ENCODE results near the gene SLC26A4. TPM values are rescaled to one million over a fixed set of nuclear protein-coding genes. Genes with fewer than 3 reads are reported as not detected.

SLC26A4 gene
- total and polyA plus RNA-seq, 4 donors = 0.28 to 8.7 (median 3.7) TPM

DNA sequence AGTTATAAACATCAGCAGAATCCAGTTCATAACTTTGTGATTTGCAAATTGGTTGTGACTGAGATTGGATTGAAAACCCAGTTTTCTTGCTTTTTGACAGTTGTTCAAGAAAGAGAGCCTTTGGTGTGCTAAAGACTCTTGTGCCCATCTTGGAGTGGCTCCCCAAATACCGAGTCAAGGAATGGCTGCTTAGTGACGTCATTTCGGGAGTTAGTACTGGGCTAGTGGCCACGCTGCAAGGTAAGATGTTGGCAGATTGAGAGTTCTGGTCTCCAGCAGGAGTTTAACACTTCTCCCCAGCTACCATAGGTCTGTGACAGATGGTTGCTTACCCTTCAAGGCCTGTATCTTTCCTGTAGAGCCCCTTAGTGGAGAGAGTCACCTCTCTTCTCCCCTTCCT, 2.6 kb downstream of the SLC26A4 start:
- no peak overlapping the region for H3K27ac ChIP-seq (ENCODE audit: low read depth in 1 of 2, low read length in 1 of 2)
- TF ChIP-seq, protein P1, sequence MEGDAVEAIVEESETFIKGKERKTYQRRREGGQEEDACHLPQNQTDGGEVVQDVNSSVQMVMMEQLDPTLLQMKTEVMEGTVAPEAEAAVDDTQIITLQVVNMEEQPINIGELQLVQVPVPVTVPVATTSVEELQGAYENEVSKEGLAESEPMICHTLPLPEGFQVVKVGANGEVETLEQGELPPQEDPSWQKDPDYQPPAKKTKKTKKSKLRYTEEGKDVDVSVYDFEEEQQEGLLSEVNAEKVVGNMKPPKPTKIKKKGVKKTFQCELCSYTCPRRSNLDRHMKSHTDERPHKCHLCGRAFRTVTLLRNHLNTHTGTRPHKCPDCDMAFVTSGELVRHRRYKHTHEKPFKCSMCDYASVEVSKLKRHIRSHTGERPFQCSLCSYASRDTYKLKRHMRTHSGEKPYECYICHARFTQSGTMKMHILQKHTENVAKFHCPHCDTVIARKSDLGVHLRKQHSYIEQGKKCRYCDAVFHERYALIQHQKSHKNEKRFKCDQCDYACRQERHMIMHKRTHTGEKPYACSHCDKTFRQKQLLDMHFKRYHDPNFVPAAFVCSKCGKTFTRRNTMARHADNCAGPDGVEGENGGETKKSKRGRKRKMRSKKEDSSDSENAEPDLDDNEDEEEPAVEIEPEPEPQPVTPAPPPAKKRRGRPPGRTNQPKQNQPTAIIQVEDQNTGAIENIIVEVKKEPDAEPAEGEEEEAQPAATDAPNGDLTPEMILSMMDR (IDR thresholded peaks at IDR 0.05; ENCODE audit: control extremely low read depth, extremely low read depth) = no peak
- no peaks in the 10 kb centered on the region for H3K36me3 ChIP-seq (ENCODE audit: control insufficient read depth in 4 of 4, insufficient read depth in 4 of 4, low read length in 4 of 4)
- WGBS, 2 donors = 80 to 88% methylated on average over 4 of the region's 4 CpGs
- H3K9ac ChIP-seq (ENCODE audit: insufficient read depth in 1 of 2, low read length in 2 of 2) = no peak overlapping the region
- H3K27me3 ChIP-seq (ENCODE audit: control insufficient read depth in 3 of 3, insufficient read depth in 3 of 3, low read length in 2 of 3) = peaks cover 0 to 74% (median 63%) of the 10 kb centered on the region in 3 donors
- H3K4me1 ChIP-seq (ENCODE audit: control insufficient read depth in 5 of 5, insufficient read depth in 5 of 5, low read length in 5 of 5) = peaks cover 0 to 16% (median 5%) of the 10 kb centered on the region in 5 donors
- H3K9me3 ChIP-seq (ENCODE audit: control insufficient read depth in 4 of 4, insufficient read depth in 3 of 4, low read length in 3 of 4) = no peaks in the 10 kb centered on the region
- no peak for ATAC-seq (ENCODE audit: insufficient read depth, low FRiP score)
- no peak for DNase-seq
- no peak overlapping the region for H3K4me3 ChIP-seq

DNA sequence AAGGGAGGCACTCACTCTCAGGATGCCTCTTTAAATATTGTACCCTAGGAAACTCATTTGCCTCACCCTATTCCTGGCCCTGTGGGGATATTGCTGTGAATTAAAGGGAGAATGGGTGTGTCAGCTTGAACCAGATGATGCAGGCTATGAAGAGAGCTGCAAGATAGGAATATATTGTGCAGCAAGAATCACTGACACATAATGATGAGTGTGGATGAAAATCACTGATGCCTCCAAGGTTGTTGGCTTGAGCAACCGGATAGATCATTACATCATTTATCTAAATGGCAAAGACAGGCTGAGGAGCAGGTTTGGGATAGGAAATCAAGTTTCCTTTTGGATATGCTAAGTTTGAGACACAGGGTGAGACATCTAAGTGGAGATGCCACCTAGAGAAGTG, 6.2 kb downstream of the SLC26A4 start:
- 89 to 90% methylated on average over 1 of the region's 1 CpG for WGBS, 2 donors
- TF ChIP-seq, protein P1 (IDR thresholded peaks at IDR 0.05; ENCODE audit: control extremely low read depth, extremely low read depth) = no peak
- Histone ChIP-seq H3K4me1 (ENCODE audit: control insufficient read depth in 5 of 5, insufficient read depth in 5 of 5, low read length in 5 of 5) (peaks cover 0 to 2% (median 0%) of the 10 kb centered on the region in 5 donors), H3K9ac (ENCODE audit: insufficient read depth in 1 of 2, low read length in 2 of 2) (no peak overlapping the region), H3K36me3 (ENCODE audit: control insufficient read depth in 4 of 4, insufficient read depth in 4 of 4, low read length in 4 of 4) (no peaks in the 10 kb centered on the region), H3K4me3 (no peak overlapping the region), H3K27ac (ENCODE audit: low read depth in 1 of 2, low read length in 1 of 2) (no peak overlapping the region), H3K27me3 (ENCODE audit: control insufficient read depth in 3 of 3, insufficient read depth in 3 of 3, low read length in 2 of 3) (peaks cover 0 to 44% (median 35%) of the 10 kb centered on the region in 3 donors), H3K9me3 (ENCODE audit: control insufficient read depth in 4 of 4, insufficient read depth in 3 of 4, low read length in 3 of 4) (no peaks in the 10 kb centered on the region)
- DNase-seq = no peak
- ATAC-seq (ENCODE audit: insufficient read depth, low FRiP score) = no peak

DNA sequence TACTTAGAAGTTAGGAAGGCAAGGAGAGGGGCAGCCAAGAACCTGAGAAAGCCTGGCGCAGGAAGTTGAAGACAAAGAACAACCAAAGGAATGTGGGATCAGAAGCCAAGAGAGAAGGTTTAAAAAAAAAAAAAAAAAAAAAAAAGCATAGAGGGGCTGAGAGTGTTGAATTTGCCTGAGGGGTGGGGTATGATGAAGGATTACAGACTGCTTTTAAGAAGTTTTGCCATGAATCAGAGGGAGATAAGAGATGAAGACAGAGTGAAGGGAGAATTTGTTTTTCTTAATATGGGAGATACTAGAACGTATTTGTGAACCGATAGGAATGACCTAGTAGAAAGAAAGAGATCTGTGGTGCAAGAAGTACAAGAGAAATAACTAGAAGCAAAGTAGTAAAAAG, 6.7 kb downstream of the SLC26A4 start:
- Histone ChIP-seq H3K27ac (ENCODE audit: low read depth in 1 of 2, low read length in 1 of 2) (no peak overlapping the region), H3K36me3 (ENCODE audit: control insufficient read depth in 4 of 4, insufficient read depth in 4 of 4, low read length in 4 of 4) (no peaks in the 10 kb centered on the region), H3K9me3 (ENCODE audit: control insufficient read depth in 4 of 4, insufficient read depth in 3 of 4, low read length in 3 of 4) (no peaks in the 10 kb centered on the region), H3K4me3 (no peak overlapping the region), H3K9ac (ENCODE audit: insufficient read depth in 1 of 2, low read length in 2 of 2) (no peak overlapping the region), H3K27me3 (ENCODE audit: control insufficient read depth in 3 of 3, insufficient read depth in 3 of 3, low read length in 2 of 3) (peaks cover 0 to 39% (median 30%) of the 10 kb centered on the region in 3 donors), H3K4me1 (ENCODE audit: control insufficient read depth in 5 of 5, insufficient read depth in 5 of 5, low read length in 5 of 5) (no peaks in the 10 kb centered on the region)
- 73 to 89% methylated on average over 3 of the region's 3 CpGs for WGBS, 2 donors
- no peak for ATAC-seq (ENCODE audit: insufficient read depth, low FRiP score)
- TF ChIP-seq, protein P1 (IDR thresholded peaks at IDR 0.05; ENCODE audit: control extremely low read depth, extremely low read depth) = no peak
- no peak for DNase-seq

DNA sequence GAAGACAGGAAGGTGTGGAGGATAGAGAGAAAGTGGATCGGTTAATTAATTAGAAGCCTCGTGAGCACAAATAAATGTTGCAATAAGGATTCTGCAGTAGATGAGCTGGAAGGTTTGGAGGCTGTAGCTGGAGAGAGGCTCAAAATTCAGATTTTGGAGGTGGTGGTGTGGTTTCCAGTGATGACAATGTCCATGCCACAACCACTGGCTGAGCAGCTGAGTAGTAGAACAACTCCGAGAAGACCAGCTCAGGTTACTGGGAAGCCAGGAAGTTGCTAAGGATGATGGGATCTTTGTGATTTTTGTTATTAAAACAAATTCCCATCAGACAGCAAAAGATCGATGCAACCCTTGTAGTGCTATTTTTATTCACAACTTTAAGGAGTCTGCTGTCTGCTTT, 7.7 kb downstream of the SLC26A4 start:
- no peak overlapping the region for H3K4me3 ChIP-seq
- ATAC-seq (ENCODE audit: insufficient read depth, low FRiP score) = no peak
- H3K9ac ChIP-seq (ENCODE audit: insufficient read depth in 1 of 2, low read length in 2 of 2) = no peak overlapping the region
- peaks cover 0 to 30% (median 21%) of the 10 kb centered on the region in 3 donors for H3K27me3 ChIP-seq (ENCODE audit: control insufficient read depth in 3 of 3, insufficient read depth in 3 of 3, low read length in 2 of 3)
- DNase-seq = no peak
- H3K27ac ChIP-seq (ENCODE audit: low read depth in 1 of 2, low read length in 1 of 2) = no peak overlapping the region
- 89% methylated on average over 4 of the region's 4 CpGs for WGBS, 2 donors
- no peaks in the 10 kb centered on the region for H3K9me3 ChIP-seq (ENCODE audit: control insufficient read depth in 4 of 4, insufficient read depth in 3 of 4, low read length in 3 of 4)
- no peaks in the 10 kb centered on the region for H3K4me1 ChIP-seq (ENCODE audit: control insufficient read depth in 5 of 5, insufficient read depth in 5 of 5, low read length in 5 of 5)
- TF ChIP-seq, protein P1 (IDR thresholded peaks at IDR 0.05; ENCODE audit: control extremely low read depth, extremely low read depth) = no peak
- no peaks in the 10 kb centered on the region for H3K36me3 ChIP-seq (ENCODE audit: control insufficient read depth in 4 of 4, insufficient read depth in 4 of 4, low read length in 4 of 4)
